ENCODE data around the gene MARF1.

The MARF1 gene

GRCh38 chr16:15616475-15617165 is 26.3 kb downstream of the MARF1 start:
- no peak for DNase-seq (ENCODE audit: low spot score)
- TF ChIP-seq, protein P1, sequence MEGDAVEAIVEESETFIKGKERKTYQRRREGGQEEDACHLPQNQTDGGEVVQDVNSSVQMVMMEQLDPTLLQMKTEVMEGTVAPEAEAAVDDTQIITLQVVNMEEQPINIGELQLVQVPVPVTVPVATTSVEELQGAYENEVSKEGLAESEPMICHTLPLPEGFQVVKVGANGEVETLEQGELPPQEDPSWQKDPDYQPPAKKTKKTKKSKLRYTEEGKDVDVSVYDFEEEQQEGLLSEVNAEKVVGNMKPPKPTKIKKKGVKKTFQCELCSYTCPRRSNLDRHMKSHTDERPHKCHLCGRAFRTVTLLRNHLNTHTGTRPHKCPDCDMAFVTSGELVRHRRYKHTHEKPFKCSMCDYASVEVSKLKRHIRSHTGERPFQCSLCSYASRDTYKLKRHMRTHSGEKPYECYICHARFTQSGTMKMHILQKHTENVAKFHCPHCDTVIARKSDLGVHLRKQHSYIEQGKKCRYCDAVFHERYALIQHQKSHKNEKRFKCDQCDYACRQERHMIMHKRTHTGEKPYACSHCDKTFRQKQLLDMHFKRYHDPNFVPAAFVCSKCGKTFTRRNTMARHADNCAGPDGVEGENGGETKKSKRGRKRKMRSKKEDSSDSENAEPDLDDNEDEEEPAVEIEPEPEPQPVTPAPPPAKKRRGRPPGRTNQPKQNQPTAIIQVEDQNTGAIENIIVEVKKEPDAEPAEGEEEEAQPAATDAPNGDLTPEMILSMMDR (IDR thresholded peaks at IDR 0.05; ENCODE audit: extremely low read depth, missing control alignments): no peak

GRCh38 chr16:15616012-15616411 is 26.9 kb downstream of the MARF1 start:
- TF ChIP-seq, protein P1 (IDR thresholded peaks at IDR 0.05; ENCODE audit: extremely low read depth, missing control alignments): no peak
- DNase-seq (ENCODE audit: low spot score): no peak

GRCh38 chr16:15613676-15614075 is 29.3 kb downstream of the MARF1 start:
- no peak for DNase-seq (ENCODE audit: low spot score)

DNA sequence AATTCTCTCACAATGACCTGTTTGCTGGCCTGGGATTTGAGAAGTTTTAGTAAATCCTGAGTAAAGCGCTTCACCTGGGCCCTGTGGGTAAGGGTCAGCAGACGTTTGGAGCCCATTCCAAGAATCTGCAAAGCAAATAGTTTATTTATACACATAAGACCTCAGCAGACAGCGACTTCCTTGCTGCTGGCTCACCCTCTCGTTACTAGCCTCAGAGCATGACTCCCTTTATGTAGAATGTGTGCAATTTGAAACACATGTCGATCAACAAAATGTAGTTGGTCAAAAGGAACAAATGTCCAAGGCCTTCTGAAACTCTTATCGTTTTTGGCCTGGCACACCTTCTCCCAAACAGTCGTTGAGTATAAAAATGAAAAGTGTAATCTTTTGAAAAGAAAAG is 31.3 kb downstream of the MARF1 start:
- DNase-seq (ENCODE audit: low spot score): no peak

More at GRCh38 chr16:15613676-15614075, 29.3 kb downstream of the MARF1 start:
- TF ChIP-seq, protein P1 (IDR thresholded peaks at IDR 0.05; ENCODE audit: extremely low read depth, missing control alignments): no peak

DNA sequence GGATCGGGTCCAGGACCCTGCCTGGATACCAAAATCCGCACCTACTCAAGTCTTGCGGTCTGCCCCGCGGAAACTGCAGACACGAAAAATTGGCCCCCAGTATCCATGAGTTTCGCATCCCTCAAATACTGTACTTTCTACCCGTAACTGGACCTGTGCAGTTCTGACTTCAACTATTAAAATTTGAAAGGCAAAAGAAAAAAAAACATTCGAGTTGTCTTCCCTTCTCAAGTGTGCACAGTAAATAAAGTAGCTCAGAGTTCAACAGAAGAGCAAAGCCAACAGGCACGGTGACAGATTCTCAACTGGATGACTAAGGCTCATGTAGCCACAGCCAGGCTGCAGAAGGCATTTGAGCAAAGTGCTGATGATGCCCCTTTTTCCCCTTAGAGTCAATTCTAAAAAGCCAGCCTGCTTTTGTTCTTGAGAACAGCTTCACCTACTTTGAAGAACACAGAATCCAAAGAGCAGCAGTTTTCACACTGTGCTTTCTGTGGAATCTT is 32.5 kb downstream of the MARF1 start:
- TF ChIP-seq, protein P1 (IDR thresholded peaks at IDR 0.05; ENCODE audit: extremely low read depth, missing control alignments): no peak
- DNase-seq (ENCODE audit: low spot score): no peak

More for the DNA sequence above, 31.3 kb downstream of the MARF1 start:
- TF ChIP-seq, protein P1 (IDR thresholded peaks at IDR 0.05; ENCODE audit: extremely low read depth, missing control alignments): no peak

DNA sequence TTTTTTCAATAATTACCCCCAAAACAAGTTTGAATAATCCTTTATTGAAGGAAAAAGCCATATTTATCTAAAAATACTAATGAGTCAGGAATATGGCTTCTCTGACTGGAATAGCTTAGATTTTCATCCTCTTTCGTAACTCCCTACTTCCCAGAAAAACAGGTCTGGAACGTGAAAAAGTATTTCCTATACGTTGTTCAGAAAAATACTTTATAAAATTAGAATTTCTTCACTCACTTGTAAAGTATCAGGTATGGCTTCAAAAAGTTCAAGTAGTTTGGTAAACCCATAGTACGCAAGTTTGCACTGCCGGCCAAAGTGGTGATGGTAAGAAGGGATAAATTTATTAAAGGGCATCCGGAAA is 33.7 kb downstream of the MARF1 start:
- no peak for DNase-seq (ENCODE audit: low spot score)

More for the DNA sequence above, 33.7 kb downstream of the MARF1 start:
- TF ChIP-seq, protein P1 (IDR thresholded peaks at IDR 0.05; ENCODE audit: extremely low read depth, missing control alignments): no peak
